Uterus (tissue), 2 donors: ENCODE results near the gene C11orf86.

Source experiments
- CTCF ChIP-seq, 4 experiments: fragments of 200-600 bp in 2 of 4; fragments of 450-650 bp in 2 of 4; sonication (generic) in 2 of 4; IDR thresholded peaks; one replicate each; pipeline ENCODE4 v1.5.1; 2016 to 2019; ENCODE audit warnings: antibody characterized with exemption in 4 of 4, mild to moderate bottlenecking in 2 of 4, moderate library complexity in 1 of 4
- POLR2A ChIP-seq, 2 donors: fragments of 450-650 bp; IDR thresholded peaks; one replicate each; pipeline ENCODE4 v1.6.1; 2016; ENCODE audit warnings: antibody characterized with exemption in 2 of 2, mild to moderate bottlenecking in 1 of 2, moderate library complexity in 1 of 2

DNA sequence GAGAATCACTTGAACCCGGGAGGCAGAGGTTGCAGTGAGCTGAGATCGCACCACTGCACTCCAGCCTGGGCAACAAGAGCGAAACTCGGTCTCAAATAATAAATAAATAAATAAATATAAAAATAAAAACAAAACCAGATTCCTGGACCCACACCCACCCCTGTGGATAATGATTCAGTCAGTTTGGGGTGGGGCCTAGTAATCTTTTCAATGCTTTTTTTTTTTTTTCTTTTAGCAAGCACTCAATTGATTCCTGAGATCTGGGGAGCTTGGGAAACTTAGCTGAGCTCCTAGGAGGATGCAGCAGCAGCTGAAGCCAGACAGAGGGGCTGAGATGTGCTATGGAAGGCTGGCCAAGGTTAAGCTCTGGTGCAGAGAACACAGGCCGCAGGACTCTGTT lies 12.3 kb upstream of the C11orf86 start:
- TF ChIP-seq CTCF (IDR thresholded peaks at IDR 0.05) (no peak), POLR2A (IDR thresholded peaks at IDR 0.05) (no peak)
